HepG2 (cell line): ENCODE results near the gene SCAPER. TPM values are rescaled to one million over a fixed set of nuclear protein-coding genes. Genes with fewer than 3 reads are reported as not detected.

ENCODE experiments used
- CBX5 ChIP-seq: sonication (generic); formaldehyde crosslinking; IDR thresholded peaks from 2 replicates; pipeline ENCODE4 v1.4.0; 2020; ENCODE audit warnings: missing genetic modification reagents, borderline replicate concordance
- CERS6 ChIP-seq: sonication (generic); formaldehyde crosslinking; IDR thresholded peaks from 2 replicates; pipeline ENCODE4 v1.5.0; 2020; ENCODE audit warnings: missing genetic modification reagents
- CREB1 ChIP-seq, 2 experiments: fragments of 450-650 bp in 1 of 2; IDR thresholded peaks; 2 replicates each; pipeline ENCODE4 v1.6.1; 2016 to 2017; ENCODE audit warnings: control low read depth in 1 of 2, mild to moderate bottlenecking in 1 of 2, missing compliant biosample characterization in 1 of 2, missing genetic modification characterization in 1 of 2
- HNF1A ChIP-seq, 2 experiments: sonication (generic) in 1 of 2; formaldehyde crosslinking in 1 of 2; IDR thresholded peaks; 2 replicates each; pipeline versions ENCODE4 v1.4.0 to v1.6.1; 2016 to 2020; ENCODE audit warnings: borderline replicate concordance in 1 of 2, low read depth in 1 of 2, mild to moderate bottlenecking in 1 of 2, missing genetic modification reagents in 1 of 2
- KLF15 ChIP-seq: sonication (generic); formaldehyde crosslinking; IDR thresholded peaks from 2 replicates; pipeline ENCODE4 v1.8.1; 2023; ENCODE audit warnings: borderline replicate concordance, mild to moderate bottlenecking, inconsistent platforms, missing genetic modification reagents, mixed read lengths
- LCORL ChIP-seq, 2 experiments: fragments of 450-650 bp in 1 of 2; sonication (generic) in 1 of 2; formaldehyde crosslinking in 1 of 2; IDR thresholded peaks; 2 replicates each; pipeline versions ENCODE4 v1.5.0 to v1.6.1; 2017 to 2020; ENCODE audit warnings: antibody characterized with exemption in 1 of 2, missing genetic modification reagents in 1 of 2
- PAXIP1 ChIP-seq: sonication (generic); formaldehyde crosslinking; conservative IDR thresholded peaks from 2 replicates; pipeline ENCODE4 v1.4.0; 2020; ENCODE audit warnings: mild to moderate bottlenecking, missing genetic modification reagents, moderate library complexity
- ZFP62 ChIP-seq: sonication (generic); formaldehyde crosslinking; IDR thresholded peaks from 2 replicates; pipeline ENCODE4 v1.4.0; 2020; ENCODE audit warnings: missing genetic modification reagents
- ZNF253 ChIP-seq: sonication (generic); formaldehyde crosslinking; IDR thresholded peaks from 2 replicates; pipeline ENCODE4 v1.8.0; 2022; ENCODE audit warnings: mild to moderate bottlenecking, missing genetic modification reagents, borderline replicate concordance
- ZNF331 ChIP-seq: sonication (generic); formaldehyde crosslinking; IDR thresholded peaks from 2 replicates; pipeline ENCODE4 v1.4.0; 2020; ENCODE audit warnings: missing genetic modification reagents
- ZNF512B ChIP-seq: sonication (generic); formaldehyde crosslinking; IDR thresholded peaks from 2 replicates; pipeline ENCODE4 v1.5.1; 2020; ENCODE audit warnings: missing genetic modification reagents, mild to moderate bottlenecking, borderline replicate concordance
- ZNF530 ChIP-seq: sonication (generic); formaldehyde crosslinking; IDR thresholded peaks from 2 replicates; pipeline ENCODE4 v1.5.0; 2020; ENCODE audit warnings: low read depth, mild to moderate bottlenecking, missing genetic modification reagents
- ZNF547 ChIP-seq: sonication (generic); formaldehyde crosslinking; IDR thresholded peaks from 2 replicates; pipeline ENCODE4 v1.5.1; 2020; ENCODE audit warnings: mild to moderate bottlenecking, missing genetic modification reagents
- ZNF563 ChIP-seq: sonication (generic); formaldehyde crosslinking; IDR thresholded peaks from 2 replicates; pipeline ENCODE4 v1.8.0; 2022; ENCODE audit warnings: mild to moderate bottlenecking, moderate library complexity, missing genetic modification reagents
- ZNF616 ChIP-seq: sonication (generic); formaldehyde crosslinking; IDR thresholded peaks from 2 replicates; pipeline ENCODE4 v1.5.0; 2020; ENCODE audit warnings: low read depth, mild to moderate bottlenecking, missing genetic modification reagents
- ZNF724P ChIP-seq: sonication (generic); formaldehyde crosslinking; IDR thresholded peaks from 2 replicates; pipeline ENCODE4 v1.8.0; 2022; ENCODE audit warnings: missing genetic modification reagents, borderline replicate concordance
- ZSCAN12 ChIP-seq: sonication (generic); formaldehyde crosslinking; IDR thresholded peaks from 2 replicates; pipeline ENCODE4 v1.9.0; 2021; ENCODE audit warnings: mild to moderate bottlenecking, missing genetic modification reagents
- polyA plus RNA-seq, 8 experiments: library from polyadenylated mRNA; depleted of rRNA in 3 of 8; stranded (reverse) in 7 of 8; unstranded in 1 of 8; fragments of >200 nt; fragmentation: Illumina TruSeq in 4 of 8; extraction: Trizol in 4 of 8; gene quantifications; 2 replicates each; pipeline versions ENCODE4 v1.2.1 to v1.2.3, GENCODE V29; 2011 to 2016; ENCODE audit warnings: low read depth in 4 of 8, missing spikeins in 1 of 8, mixed read lengths in 1 of 8; ENCODE audit not compliant: insufficient read depth in 1 of 8
- total RNA-seq, 5 experiments: library from RNA; depleted of rRNA; stranded (reverse); fragments of >200 nt; fragmentation: Illumina TruSeq; extraction: Trizol; gene quantifications; 2 replicates each; pipeline ENCODE4 v1.2.3, GENCODE V29; 2016; ENCODE audit warnings: low read depth in 1 of 5

The SCAPER gene
- total and polyA plus RNA-seq, 2 of the 13 experiments (the other 11 are each of a cell fraction or from before 2014, with no cell fraction given): 4.3 to 10.5 TPM

- TF ChIP-seq ZNF724P (CRISPR knock-in tag) (no peak), ZNF547 (no peak), ZFP62 (CRISPR knock-in tag) (no peak), ZNF530 (CRISPR knock-in tag) (no peak), ZNF331 (CRISPR knock-in tag) (no peak), PAXIP1 (peak; percentile 65), ZNF563 (CRISPR knock-in tag) (no peak), ZNF512B (CRISPR knock-in tag) (no peak), LCORL (IDR thresholded peaks at IDR 0.05) (no peak), LCORL (CRISPR knock-in tag; IDR thresholded peaks at IDR 0.05) (peak; percentile 41; the same call in 1 of the 2 replicates), HNF1A (IDR thresholded peaks at IDR 0.05; ENCODE audit: low read depth) (no peak), HNF1A (CRISPR knock-in tag; IDR thresholded peaks at IDR 0.05; ENCODE audit: borderline replicate concordance) (no peak), ZNF253 (no peak), KLF15 (CRISPR knock-in tag) (no peak), CBX5 (CRISPR knock-in tag) (no peak), CERS6 (CRISPR knock-in tag) (no peak), CREB1 (IDR thresholded peaks at IDR 0.05) (no peak), CREB1 (CRISPR knock-in tag; IDR thresholded peaks at IDR 0.05) (no peak), ZNF616 (CRISPR knock-in tag) (no peak), ZSCAN12 (no peak)
Measured at GRCh38 chr15:76312540-76313174, 592.5 kb downstream of the SCAPER start (continued).
